Mammary epithelial cell (primary cell): ENCODE data around the gene HLCS.

Experiments used
- CTCF ChIP-seq, 2 donors: IDR thresholded peaks in 1 of 2; conservative IDR thresholded peaks in 1 of 2; 2 replicates each; pipeline ENCODE4 v1.5.1; 2011 to 2012; ENCODE audit warnings: inconsistent platforms in 2 of 2, low read length in 2 of 2, mild to moderate bottlenecking in 2 of 2, control low read depth in 1 of 2, low read depth in 1 of 2; ENCODE audit not compliant: insufficient read depth in 1 of 2; ENCODE audit errors: extremely low read depth in 1 of 2
- EZH2 ChIP-seq: IDR thresholded peaks from 2 replicates; pipeline ENCODE4 v1.6.1; 2012; ENCODE audit warnings: low read length, inconsistent platforms, borderline replicate concordance

- TF ChIP-seq CTCF (conservative IDR thresholded peaks at IDR 0.05 in 1 of 2, IDR thresholded peaks at IDR 0.05 in 1 of 2; ENCODE audit: extremely low read depth in 1 of 2, insufficient read depth in 1 of 2, low read depth in 1 of 2, low read length in 2 of 2): no peak
- TF ChIP-seq EZH2: no peak
Measured at GRCh38 chr21:36856643-36857042, 109.8 kb downstream of the HLCS start.
